Measurements from ENCODE around the gene SLC9A3.
"Not testable (repeated sequence)": the region's sequence is repeated elsewhere in the genome, so short reads cannot be mapped to it uniquely, and the experiment has no call there.

Gene SLC9A3

GRCh38 chr5:523441-524222 is 617 bp downstream of the SLC9A3 start:
- no peak for DNase-seq

- DNase-seq = no peak
These were observed 1.3 kb downstream of the SLC9A3 start for GRCh38 chr5:522899-523440.

- DNase-seq = no peak
These were observed 2.1 kb downstream of the SLC9A3 start for GRCh38 chr5:522116-522515.

- DNase-seq = no peak
These were observed 2.6 kb downstream of the SLC9A3 start for GRCh38 chr5:521680-522079.

GRCh38 chr5:520850-521226 is 3.4 kb downstream of the SLC9A3 start:
- no peak for DNase-seq

GRCh38 chr5:520196-520849 is 3.9 kb downstream of the SLC9A3 start:
- DNase-seq = no peak

GRCh38 chr5:518721-519120 is 5.5 kb downstream of the SLC9A3 start:
- DNase-seq = no peak

- DNase-seq = no peak
These were observed 6.6 kb downstream of the SLC9A3 start for GRCh38 chr5:517535-518100.

- DNase-seq = no peak
These were observed 7.3 kb downstream of the SLC9A3 start for GRCh38 chr5:516980-517379.

- no peak for DNase-seq
These were observed 7.8 kb downstream of the SLC9A3 start for GRCh38 chr5:516338-516925.

- DNase-seq = no peak
These were observed 8.9 kb downstream of the SLC9A3 start for GRCh38 chr5:515273-515836.

- DNase-seq = no peak
These were observed 9.6 kb downstream of the SLC9A3 start for GRCh38 chr5:514673-515072.

- no peak for DNase-seq
These were observed 10.2 kb downstream of the SLC9A3 start for GRCh38 chr5:514101-514485.

- DNase-seq = no peak
These were observed 10.8 kb downstream of the SLC9A3 start for GRCh38 chr5:513216-514100.

GRCh38 chr5:511476-511875 is 12.8 kb downstream of the SLC9A3 start:
- DNase-seq = no peak

- no peak for DNase-seq
These were observed 13.7 kb downstream of the SLC9A3 start for GRCh38 chr5:510521-510920.

- DNase-seq = no peak
These were observed 14.6 kb downstream of the SLC9A3 start for GRCh38 chr5:509611-510185.

GRCh38 chr5:507986-508575 is 16.2 kb downstream of the SLC9A3 start:
- DNase-seq = not testable (repeated sequence)

- DNase-seq = no peak
These were observed 18.2 kb downstream of the SLC9A3 start for GRCh38 chr5:505951-506525.

- DNase-seq = no peak
These were observed 19.7 kb downstream of the SLC9A3 start for GRCh38 chr5:504326-505154.
